HG03280 (cell line): Measurements from ENCODE around the gene TTC32.
"Not testable (repeated sequence)": the region's sequence is repeated elsewhere in the genome, so short reads cannot be mapped to it uniquely, and the experiment has no call there.

ENCODE experiments used
- ATAC-seq: cut with Tn5 transposase; IDR thresholded peaks from one replicate; pipeline ENCODE4 v1.9.1; 2021; ENCODE audit warnings: mild to moderate bottlenecking, moderate library complexity; ENCODE audit not compliant: unreplicated experiment

Gene TTC32

DNA sequence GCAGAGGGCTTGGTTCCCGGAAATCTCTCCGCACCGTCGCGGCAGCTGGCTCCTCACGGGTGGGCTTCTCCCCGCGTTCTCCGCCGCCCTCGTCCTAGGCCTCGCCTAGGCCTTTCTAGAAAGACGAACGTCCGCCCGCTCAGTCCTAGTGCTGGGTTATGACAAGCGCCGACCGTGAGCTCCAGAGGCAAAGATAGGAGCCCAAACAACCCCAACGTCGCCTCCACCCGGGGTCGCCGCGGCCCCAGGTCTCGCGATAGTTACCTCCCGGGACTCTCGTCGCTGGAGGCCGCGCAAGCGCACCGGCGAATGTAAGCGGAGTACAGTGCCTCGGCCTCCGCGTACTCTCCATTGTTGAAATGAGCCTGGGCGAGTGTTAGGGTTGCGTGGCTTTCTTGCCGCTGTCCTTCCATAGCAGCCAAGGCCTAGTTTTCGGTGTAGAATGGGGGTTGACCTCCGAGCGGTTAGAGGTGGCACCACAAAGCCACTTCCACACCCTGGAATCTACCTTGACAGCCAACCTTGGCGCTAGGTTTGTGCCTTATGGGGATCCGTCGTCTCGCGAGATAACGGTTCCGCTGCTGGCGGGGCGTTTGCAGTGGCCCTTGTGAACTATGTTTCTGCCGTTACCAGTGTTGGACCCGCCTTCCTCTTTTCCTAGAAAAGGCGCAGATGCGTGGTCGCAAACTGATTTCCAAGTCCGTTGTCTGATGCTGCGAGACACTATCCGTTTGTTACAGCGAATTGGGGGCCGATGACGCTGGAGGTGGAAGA lies at the start of gene TTC32:
Gene TTC32, minus strand, starts transcription at position 542 of the 774 bp plus-strand sequence. Its CDS starts 129 bp downstream, at position 413.
- ATAC-seq: peak; percentile 88

GRCh38 chr2:19949071-19949470 lies 47.3 kb upstream of the TTC32 start:
- ATAC-seq: no peak

DNA sequence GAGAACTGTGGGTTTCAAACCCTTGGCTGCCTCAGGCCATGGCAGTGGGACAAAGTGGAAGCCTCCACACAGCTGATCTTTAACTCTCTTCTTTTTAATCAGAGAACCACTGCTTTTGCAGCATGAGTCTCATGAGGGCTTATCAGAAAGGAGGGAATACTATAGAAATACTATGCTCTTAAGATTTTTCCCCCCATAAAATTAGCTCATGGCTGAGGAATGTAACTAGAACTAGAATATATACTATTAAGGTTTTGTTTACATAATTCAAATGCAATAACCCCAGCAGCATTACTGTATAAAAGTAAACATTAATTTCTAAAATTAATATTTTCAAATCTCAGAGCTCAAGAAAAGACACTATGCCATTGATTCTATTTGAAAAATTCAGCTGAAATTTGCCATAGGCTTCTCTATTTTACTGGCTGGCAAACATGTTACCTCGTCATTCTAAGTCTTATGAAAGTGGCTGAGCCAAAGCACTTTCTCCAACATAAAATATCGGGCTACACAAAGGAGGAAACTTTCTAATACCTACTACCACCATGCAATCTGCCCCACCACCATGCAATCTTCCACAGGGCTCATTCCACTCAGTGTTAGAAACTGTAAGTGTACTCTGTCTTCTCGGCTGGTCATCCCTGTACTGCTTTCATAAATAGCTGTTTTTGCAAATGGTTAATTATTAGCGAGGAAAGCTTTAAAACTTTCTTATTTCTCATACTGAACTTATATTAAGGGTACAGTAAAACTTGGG lies 45.6 kb upstream of the TTC32 start:
- no peak for ATAC-seq

GRCh38 chr2:19944205-19944845 lies 42.5 kb upstream of the TTC32 start:
- no peak for ATAC-seq

DNA sequence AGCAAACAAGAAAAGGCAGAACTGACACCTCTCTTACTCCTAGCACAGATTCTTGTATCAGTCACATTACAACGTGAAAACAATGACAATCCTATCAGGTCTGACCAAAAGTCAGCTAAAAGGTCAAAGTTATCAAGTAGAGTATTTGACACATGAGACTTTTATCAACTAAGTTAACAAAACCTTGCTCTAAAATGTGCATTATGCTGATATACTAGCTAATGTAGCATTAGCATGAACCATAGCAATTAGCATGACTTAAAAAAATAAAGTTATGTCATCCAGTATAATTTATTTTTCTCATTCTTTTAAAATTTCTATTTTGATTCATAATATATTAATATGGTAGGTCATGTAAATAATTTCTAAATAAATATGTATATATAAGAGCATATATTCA lies 41.4 kb upstream of the TTC32 start:
- ATAC-seq: no peak

GRCh38 chr2:19942199-19942598 lies 40.4 kb upstream of the TTC32 start:
- no peak for ATAC-seq

DNA sequence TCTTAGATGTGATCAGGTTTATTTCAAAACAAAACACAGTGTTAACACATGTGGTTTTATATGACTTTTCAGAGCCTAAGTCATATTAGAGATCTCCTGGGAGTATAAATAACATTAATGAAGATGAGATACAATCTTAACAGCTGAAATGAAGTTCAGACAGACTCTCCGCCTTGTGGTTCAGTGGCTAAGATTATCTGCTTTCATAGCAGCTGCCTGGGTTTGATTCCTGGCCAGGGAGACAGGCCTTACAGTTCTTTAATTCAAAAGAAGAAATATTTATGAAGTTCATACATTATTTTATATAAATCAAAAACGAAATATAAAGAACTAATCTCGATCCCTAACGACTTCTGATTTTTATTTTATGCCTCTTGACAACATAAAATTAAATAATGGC lies 35.2 kb upstream of the TTC32 start:
- ATAC-seq: no peak

- no peak for ATAC-seq
Observed at GRCh38 chr2:19936203-19936602, 34.4 kb upstream of the TTC32 start.

GRCh38 chr2:19933351-19933981 lies 31.7 kb upstream of the TTC32 start:
- ATAC-seq: no peak

- ATAC-seq: no peak
Observed at GRCh38 chr2:19932928-19933327, 31.1 kb upstream of the TTC32 start.

GRCh38 chr2:19929226-19929625 lies 27.4 kb upstream of the TTC32 start:
- no peak for ATAC-seq

DNA sequence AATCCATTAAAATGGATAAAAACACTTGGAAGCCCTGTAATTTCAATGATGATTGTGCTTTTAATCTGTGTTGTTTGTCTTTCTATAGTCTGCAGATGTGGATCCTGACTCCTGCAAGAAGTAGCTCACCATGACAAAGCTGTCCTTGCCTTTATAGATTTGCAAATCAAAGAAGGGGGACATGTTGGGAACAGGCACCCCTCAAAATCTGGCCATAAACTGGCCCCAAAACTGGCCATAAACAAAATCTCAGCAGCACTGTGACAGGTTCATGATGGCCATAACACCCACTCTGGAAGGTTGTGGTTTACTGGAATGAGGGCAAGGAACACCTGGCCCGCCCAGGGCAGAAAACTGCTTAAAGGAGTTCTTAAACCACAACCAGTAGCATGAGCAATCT lies 26.0 kb upstream of the TTC32 start:
- not testable (repeated sequence) for ATAC-seq

GRCh38 chr2:19924526-19924925 lies 22.7 kb upstream of the TTC32 start:
- not testable (repeated sequence) for ATAC-seq

DNA sequence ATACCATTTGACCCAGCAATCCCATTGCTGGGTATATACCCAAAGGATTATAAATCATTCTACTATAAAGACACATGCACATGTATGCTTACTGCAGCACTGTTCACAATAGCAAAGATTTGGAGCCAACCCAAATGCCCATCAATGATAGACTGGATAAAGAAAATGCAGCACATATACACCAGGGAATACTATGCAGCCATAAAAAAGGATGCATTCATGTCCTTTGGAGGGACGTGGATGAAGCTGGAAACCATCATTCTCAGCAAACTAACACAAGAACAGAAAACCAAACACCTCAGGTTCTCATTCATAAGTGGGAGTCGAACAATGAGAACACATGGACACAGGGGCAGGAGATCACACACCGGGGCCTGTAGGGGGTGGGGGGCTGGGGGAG lies 20.4 kb upstream of the TTC32 start:
- not testable (repeated sequence) for ATAC-seq

DNA sequence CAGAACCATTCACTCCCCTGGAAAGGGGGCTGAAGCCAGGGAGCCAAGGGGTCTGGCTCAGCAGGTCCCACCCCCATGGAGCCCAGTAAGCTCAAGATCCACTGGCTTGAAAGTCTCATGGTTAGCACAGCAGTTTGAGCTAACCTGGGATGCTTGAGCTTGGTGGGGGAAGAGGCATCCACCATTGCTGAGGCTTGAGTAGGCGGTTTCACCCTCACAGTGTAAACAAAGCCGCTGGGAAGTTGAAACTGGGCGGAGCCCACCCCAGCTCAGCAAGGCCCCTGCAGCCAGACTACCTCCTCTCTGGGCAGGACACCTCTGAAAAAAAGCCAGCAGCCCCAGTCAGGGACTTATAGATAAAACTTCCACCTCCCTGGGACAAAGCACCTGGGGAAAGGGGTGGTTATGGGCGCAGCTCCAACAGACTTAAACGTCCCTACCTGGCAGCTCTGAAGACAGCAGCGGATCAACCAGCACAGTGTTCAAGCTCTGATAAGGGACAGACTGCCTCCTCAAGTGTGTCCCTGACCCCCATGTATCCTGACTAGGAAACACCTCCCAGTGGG lies 14.7 kb upstream of the TTC32 start:
- ATAC-seq: no peak

- no peak for ATAC-seq
Observed at GRCh38 chr2:19914266-19914975, 12.6 kb upstream of the TTC32 start.

GRCh38 chr2:19911808-19912509 lies 10.2 kb upstream of the TTC32 start:
- ATAC-seq: no peak

- no peak for ATAC-seq
Observed at GRCh38 chr2:19902216-19902740, 495 bp upstream of the TTC32 start.

- peak; percentile 2 for ATAC-seq
Observed at GRCh38 chr2:19900931-19901441, 797 bp downstream of the TTC32 start.
